HEK293T (cell line): ENCODE data around the gene SRGAP2C.
"Not testable (repeated sequence)": the region's sequence is repeated elsewhere in the genome, so short reads cannot be mapped to it uniquely, and the experiment has no call there.

Experiments used
- ARNT ChIP-seq: fragments of 450-650 bp; IDR thresholded peaks from 2 replicates; pipeline ENCODE4 v1.6.1; 2017; ENCODE audit warnings: mild to moderate bottlenecking
- BHLHE40 ChIP-seq: fragments of 450-650 bp; IDR thresholded peaks from 2 replicates; pipeline ENCODE4 v1.6.1; 2016; ENCODE audit warnings: mild to moderate bottlenecking, moderate library complexity, borderline replicate concordance
- FOXA1 ChIP-seq: fragments of 450-650 bp; IDR thresholded peaks from 2 replicates; pipeline ENCODE4 v1.6.1; 2016; ENCODE audit warnings: mild to moderate bottlenecking
- FOXK2 ChIP-seq: fragments of 450-650 bp; IDR thresholded peaks from 2 replicates; pipeline ENCODE4 v1.6.1; 2016; ENCODE audit warnings: mild to moderate bottlenecking
- FOXM1 ChIP-seq: fragments of 450-650 bp; IDR thresholded peaks from 2 replicates; pipeline ENCODE4 v1.6.1; 2017; ENCODE audit warnings: mild to moderate bottlenecking, borderline replicate concordance
- L3MBTL2 ChIP-seq: fragments of 450-650 bp; conservative IDR thresholded peaks from 2 replicates; pipeline ENCODE4 v1.6.1; 2016; ENCODE audit warnings: mild to moderate bottlenecking
- LEF1 ChIP-seq: fragments of 450-650 bp; IDR thresholded peaks from 2 replicates; pipeline ENCODE4 v1.6.1; 2017; ENCODE audit warnings: mild to moderate bottlenecking, borderline replicate concordance
- SP1 ChIP-seq: fragments of 450-650 bp; IDR thresholded peaks from 2 replicates; pipeline ENCODE4 v1.6.1; 2017
- SUZ12 ChIP-seq: fragments of 450-650 bp; IDR thresholded peaks from 2 replicates; pipeline ENCODE4 v1.6.1; 2016; ENCODE audit warnings: mild to moderate bottlenecking
- ZNF384 ChIP-seq: fragments of 450-650 bp; IDR thresholded peaks from 2 replicates; pipeline ENCODE4 v1.6.1; 2016

- not testable (repeated sequence) for TF ChIP-seq FOXA1, ZNF384, FOXM1, LEF1, SUZ12, FOXK2, L3MBTL2, SP1, BHLHE40, ARNT
These were observed 72.9 kb downstream of the SRGAP2C start for GRCh38 chr1:121257632-121258031.
